GM18873 (cell line): ENCODE results near the gene SV2C.

Experiments used
- ATAC-seq: cut with Tn5 transposase; IDR thresholded peaks from one replicate; pipeline ENCODE4 v1.9.1; 2021; ENCODE audit warnings: mild to moderate bottlenecking, moderate library complexity, moderate number of reproducible peaks; ENCODE audit not compliant: unreplicated experiment, low FRiP score

The SV2C gene

DNA sequence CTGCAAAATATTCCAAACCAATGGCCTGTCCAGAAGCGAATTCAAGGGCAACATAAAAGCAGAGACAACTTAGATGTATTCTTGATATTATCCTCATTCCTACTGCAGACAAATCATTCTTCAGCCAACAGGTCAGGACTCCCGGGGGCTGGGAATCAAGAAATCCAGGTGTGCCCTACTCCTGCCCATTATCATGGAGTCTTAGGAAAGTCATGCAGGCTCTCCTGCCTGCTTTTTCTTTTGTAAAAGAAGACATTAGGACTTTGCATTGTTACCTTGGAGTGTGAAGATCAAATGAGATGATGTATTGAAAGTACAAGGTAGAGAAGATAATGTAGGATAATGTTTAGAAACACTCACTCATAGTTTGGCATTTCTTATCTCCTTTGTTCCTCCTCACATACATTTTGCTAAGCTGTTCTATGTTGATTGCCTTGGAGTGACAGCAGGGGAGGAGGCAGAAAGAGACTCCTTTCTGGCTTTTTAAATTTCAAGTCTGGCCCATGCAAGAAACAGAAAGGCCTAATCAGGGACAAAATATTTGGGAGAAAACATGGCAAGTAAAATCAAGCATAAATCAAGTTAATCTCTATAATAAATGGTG is 113.8 kb downstream of the SV2C start:
- ATAC-seq = no peak

DNA sequence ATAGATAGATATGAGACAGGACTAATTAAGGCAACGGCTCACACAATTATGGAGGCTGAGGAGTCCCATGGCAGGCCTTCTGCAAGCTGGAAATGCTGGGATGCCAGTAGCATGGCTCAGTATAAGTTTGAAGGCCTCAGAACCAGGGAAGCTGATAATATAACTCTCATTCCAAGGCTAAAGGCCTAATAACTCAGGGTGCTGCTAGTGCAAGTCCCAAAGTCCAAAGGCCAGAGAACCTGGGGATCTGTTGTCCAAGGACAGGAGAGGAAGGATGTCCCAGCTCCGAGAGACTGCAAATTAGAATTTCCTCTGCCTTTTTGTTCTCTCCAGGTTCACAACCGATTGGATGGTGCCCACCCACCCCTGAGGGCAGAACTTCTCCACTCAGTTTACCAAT is 114.5 kb downstream of the SV2C start:
- ATAC-seq = no peak

DNA sequence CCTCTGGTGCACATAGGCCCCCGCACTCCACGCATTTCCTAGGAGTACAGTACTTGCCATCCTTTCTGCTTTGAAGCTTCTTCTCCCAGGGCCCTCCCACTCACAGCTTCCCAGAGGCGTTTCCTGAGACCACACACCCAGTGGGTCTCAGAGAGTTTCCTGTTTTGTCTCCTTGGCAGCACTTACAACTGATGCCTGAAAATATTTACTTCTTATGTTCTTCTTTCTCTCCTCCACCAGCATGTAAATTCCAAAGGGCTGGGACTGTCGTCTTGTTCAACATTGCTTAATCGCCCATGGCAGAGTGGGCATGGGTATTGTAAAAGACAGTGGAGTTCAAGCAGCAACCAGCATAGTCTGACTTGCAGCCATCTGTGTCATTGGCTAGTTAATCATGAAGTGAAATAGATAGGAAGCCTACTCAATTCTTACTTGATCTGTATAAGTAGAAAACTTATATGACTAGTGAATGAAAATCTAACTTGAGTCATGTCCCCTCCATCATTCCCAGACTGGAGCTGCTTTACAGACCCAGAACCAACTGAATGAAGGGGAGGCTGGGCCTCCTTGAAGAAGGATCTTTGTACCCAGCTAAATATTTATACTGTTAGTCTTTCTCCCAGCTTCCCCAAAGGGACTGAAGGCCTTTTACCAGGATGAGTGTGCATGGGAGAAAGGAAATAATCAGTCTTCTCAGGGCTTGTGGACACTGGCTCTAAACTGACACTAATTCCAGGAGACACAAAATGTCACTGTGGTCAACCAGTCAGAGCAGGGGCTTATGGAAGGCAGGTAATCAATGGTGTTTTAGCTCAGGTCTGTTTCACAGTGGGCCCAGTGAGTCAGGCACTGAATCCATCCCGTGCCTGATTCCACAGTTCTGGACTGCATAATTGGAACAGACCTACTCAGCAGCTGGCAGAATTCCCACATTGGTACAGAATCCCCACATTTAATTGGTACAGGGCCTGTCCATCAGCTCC is 116.4 kb downstream of the SV2C start:
- ATAC-seq = no peak

DNA sequence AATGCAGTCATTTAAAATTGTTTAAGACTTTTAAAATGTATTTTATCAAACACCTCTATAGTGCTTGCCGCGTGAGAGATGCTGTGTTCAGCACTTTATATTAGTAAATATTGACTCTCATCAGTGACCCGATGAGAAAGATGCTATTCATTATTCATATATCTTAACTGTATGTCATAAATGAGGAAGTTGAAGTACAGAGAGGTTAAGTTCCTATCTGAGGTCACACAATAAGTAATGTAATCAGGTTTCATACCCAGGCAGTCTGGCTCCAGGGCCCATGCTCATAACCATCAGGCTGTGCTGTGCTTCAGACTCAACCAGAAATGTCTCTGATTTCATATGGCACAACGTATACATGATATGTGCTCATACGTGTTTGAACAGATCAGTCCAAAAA is 119.0 kb downstream of the SV2C start:
- no peak for ATAC-seq

DNA sequence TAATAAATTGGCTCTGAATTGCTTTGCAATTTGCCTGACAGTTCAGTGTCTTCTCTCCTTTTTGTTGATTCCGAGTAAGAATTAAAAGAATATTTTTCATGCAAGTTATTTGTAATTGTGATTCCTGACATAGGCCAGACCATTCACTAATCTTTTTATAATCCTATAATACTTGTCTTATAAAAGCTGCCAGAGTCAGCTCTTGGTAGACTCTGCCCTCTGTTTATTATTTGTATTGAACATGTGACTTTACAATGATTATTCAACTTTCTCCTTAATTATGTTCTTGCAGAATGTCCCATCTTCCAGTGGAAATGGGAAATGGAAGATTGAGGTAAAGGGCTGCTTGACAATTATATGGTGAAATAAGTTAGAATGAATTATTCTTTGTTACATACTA is 121.0 kb downstream of the SV2C start:
- no peak for ATAC-seq

DNA sequence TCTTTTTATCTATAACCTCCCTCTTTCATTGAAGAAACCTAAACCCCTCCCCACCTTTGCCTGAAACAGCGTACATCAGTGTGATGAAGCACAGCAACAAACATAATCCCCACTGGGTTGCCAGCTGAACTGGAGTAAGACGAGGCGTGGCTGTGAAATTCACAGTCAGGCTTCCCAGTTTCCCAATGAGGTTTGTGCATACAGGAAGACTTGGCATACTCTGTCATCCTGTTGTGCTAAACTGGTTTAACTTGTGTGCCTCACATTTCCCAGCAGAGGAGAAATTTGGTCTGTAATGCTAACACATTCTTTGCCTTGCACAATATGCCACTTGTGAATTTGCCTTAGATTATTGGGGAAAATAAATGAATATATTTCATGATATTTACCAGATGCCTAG is 121.5 kb downstream of the SV2C start:
- no peak for ATAC-seq

DNA sequence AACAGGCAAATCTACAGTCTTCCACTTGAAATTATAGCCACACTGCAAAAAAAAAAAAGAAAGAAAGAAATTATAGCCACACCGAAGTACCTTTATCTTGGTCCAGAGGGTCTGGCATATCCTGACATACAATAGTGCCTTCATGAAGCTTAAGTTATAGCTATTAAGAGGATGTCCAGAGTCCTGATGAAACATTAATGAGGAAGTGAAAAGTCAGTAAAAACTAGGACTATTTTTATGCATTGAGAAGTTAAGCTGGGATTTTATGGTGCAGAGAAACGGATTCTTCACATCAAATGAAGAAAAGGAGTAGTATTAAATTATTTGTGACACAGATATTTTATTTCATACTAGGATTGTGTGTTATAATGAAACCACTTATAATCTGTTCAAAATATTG is 123.9 kb downstream of the SV2C start:
- ATAC-seq = no peak

DNA sequence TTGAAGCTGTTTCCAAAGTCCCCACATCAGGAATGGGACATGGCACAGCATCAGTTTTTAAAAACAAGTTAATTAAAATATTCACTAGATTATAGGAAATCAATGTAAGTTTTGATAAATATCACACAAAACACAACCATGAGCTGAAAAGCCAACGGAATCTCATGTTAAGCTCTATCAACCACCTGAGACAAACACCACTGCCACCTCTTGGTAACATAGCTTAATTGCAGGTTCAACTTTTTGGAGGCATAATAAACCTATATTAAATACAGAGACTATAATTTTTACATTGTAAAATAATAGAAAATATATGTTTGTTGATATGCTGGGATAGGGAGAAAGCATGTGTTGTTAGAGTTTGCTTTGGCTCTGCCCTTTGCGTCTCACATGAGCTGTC is 126.1 kb downstream of the SV2C start:
- no peak for ATAC-seq

DNA sequence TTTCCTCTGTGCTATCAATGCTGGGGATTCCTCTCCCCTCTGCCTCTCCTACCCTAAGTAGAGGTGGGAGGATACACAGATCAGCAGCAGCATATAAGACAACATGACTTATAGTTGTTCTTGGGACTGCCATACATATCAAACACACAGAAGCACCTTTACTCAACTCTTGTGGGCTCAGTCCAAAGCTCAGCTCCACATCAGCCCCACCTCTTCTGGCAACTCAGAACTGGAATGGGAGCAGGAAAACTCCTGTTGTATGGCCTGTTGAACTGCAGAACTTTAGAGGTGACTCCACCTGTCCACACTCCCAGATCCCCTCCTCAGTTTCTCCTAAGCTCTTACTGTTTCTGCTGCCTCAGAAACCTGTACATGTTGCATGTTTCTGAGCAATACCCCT is 127.8 kb downstream of the SV2C start:
- ATAC-seq = no peak

DNA sequence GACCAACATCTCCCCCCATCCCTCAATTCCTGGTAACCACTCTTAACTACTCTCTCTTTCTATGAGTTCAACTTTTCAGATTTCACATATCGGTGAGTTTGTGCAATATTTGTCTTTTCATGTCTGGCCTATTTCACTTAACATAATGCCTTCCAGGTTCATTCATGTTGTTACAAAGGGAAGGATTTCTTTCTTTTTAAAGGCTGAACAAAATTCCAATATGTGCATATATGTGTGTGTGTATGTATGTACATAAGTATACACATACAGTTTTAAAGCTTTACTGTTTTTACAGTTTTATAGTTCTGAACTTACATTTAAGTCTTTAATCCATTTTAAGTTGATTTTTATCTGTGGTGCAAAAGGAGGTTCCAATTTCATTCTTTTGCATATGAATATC is 130.7 kb downstream of the SV2C start:
- ATAC-seq = no peak

DNA sequence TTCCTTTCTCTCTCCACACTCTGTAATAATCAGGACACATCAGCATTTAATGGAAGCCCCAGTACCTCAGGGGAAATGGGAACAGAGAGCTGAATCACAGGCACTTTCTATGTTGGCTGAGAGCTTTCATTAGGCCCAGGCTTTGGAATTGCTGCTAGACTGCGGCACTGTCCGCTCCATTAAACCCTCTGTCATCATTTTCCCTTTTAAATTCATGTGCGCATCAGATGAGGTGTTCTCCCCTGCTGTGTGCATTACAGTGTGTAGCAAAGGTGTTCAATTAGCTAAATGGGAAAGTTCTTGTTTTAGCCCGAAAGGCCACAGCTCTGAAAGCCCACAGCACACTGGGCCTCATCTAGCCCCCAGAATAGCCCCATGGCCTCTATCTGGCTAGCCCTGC is 133.6 kb downstream of the SV2C start:
- no peak for ATAC-seq

DNA sequence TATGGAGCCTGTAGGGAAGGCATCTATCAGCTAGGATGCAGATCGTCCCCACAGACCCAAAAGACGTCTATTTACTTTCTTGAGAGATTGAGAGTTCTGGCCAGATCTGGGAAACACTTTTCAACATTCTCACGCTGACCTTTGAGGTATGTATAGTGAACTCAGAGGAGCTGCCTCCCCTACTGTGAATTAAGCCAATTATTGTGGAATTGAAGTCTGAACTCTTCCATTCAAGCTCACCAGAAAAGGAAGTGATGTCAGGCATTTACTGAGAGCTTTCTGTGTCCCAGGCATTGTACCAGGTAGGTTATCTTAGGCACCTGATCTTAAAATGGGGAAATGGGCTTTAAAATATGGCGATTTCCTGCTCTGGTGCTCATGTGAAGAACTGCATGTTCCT is 136.5 kb downstream of the SV2C start:
- ATAC-seq = no peak

DNA sequence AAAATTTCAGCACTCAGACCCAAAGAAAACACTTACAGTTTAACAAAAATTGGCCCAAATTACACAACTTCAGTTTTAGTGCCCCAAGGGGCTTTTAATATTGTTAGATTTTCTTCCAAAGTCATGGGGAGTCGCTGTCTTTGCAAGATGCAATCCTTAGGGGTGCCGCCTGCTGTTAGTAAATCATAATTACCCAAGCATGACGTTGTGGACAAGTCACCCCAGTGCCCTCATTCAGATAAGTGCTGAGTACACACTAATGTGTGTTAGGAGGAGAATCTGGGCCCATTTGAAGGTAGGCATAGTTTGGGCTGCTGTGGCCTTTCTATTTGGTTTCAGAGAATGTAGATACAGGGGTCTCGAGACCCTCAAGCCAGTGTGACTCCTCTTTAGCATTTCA is 138.1 kb downstream of the SV2C start:
- no peak for ATAC-seq

DNA sequence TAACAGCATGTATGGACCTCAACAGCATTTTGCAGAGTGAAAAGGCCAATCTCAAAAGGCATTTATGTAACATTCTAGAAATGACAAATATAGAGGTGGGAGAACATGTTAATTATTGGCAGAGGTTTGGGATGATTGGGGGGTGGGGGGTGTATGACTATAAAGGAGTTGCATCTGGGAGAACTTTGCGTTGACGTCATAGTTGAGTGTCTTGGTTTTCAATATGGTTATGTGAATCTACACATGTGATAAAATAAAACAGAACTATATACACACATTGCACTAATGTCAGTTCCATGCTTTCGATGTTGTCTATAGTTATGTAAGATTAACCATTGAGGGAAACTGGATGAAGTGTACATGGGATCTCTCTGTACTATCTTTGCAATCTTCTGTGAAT is 139.1 kb downstream of the SV2C start:
- ATAC-seq = no peak

DNA sequence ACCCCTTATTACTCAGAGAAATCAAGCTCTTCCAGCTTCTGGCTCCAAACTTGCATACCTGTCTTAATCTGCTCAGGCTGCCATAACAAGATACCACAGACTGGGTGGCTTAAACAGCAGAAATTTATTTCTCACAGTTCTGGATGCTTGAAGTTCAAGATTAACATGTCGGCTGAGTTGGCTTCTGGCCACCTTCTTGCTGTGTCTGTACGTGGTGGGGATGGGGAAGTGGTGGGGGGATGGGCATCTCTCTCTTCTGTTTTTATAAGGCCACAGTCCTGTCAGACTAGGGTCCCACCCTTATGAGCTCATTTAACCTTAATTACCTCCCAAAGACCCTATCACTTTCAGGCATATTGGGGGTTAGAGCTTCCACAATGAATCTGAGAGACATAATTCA is 140.5 kb downstream of the SV2C start:
- ATAC-seq = no peak

DNA sequence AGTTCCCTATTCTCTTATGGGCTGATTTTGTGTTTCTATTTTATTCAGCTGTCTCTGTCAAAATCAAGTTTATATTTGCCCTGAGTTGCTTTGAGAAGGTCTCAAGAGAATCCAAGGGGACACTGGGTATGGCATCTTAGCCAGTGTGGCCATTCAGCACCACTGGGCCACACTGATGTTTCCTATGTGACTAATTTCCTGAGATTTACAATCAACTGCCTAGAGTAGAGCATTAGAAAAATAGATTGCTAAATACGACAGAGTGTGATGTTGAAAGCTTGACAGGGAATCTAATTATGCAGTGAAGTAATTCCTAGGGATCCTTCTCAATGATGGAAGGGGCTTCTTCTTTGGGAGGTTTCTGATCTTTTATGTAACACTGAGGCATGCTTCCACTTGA is 141.7 kb downstream of the SV2C start:
- ATAC-seq = no peak

DNA sequence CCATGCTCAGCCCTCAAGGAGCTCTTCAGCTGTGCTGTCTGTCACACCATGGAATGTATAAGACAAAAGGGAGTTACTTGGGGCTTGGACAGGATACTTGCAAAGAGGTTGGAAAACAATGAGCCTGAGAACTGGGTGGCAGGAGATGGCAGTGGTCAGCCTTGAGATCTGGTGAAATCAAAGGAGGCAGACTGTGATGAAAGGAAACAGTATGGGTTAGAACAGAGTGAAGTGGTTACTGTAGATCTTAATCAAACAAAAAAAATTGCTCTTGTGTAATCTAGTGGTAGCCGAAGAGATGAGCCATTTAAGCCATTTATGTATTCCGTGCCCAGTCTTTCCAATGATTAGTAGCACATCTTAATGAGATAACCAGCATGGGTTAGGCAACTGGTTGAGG is 142.2 kb downstream of the SV2C start:
- no peak for ATAC-seq

DNA sequence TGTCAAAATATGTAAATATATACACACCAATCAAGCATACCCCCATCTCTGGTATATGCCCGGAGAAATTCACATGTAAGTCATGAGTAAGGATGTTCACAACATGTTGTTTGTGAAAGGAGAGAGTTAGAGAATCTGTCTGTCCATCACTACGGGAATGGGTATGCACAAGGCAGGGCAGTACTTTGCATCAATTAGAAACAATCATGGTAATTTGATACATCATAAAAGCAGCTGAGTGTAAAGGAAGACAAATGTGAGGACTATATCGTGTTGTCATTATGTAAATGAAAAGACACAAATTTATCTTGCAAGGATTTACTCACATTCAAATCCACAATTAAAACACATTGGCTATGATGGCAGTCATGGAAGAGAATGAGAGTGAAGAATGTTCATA is 146.7 kb downstream of the SV2C start:
- no peak for ATAC-seq

DNA sequence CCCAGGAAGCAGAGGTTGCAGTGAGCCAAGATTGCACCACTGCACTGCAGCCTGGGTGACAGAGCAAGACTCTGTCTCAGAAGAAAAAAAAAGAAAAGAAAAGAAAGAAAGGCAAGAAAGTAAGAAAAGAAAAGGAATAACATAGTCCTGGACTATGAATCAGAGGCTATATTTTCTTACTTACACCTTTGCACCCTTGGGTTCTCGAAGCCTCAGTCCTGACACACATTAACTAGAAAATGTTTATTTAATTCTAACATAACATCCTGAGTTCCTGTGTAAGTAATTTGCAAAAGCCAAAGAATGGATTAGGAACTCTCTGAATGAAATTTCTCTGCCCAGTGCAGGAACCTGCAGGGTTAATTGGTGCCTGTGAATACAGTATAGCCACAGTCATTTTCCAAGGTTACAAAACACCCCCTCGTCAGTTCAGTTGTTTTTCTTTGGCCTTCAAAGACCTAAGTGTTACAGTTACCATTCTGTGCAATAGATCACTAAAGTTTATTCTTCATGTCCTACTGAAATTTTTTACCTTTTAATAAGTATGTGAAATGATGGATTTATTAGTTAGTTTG is 147.6 kb downstream of the SV2C start:
- ATAC-seq = no peak

DNA sequence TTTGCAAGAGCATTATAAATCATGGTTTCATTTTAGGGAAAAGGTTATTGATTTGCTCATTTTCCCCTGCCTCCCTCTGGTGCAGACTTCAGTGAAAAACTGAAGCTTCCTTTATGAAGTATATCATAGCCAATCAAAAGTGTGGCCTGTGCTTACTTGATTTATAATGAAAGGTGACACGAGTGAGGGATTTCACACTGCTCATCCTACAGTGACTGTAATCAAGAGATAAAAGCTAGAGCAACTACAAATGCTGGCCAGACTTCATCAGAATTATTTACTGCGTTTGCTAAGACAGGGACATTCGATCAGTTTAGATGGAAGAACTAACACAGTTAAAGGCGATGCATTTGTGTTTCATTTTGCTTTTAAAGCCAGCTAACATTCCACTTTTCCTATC is 151.5 kb downstream of the SV2C start:
- no peak for ATAC-seq

DNA sequence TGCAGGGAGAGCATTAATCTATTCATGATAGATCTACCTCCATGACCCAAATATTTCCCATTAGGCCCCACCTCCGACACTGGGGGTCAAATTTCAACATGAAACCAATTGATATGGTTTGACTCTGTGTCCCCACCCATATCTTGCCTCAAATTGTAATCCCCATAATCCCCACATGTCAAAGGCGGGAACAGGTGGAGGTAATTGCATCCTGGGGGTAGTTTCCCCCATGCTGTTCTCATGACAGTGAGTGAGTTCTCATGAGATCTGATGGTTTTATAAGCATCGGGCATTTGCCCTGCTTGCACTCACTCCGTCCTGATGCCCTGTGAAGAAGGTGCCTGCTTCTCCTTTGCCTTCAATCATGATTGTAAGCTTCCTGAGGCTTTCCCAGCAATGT is 153.5 kb downstream of the SV2C start:
- no peak for ATAC-seq

DNA sequence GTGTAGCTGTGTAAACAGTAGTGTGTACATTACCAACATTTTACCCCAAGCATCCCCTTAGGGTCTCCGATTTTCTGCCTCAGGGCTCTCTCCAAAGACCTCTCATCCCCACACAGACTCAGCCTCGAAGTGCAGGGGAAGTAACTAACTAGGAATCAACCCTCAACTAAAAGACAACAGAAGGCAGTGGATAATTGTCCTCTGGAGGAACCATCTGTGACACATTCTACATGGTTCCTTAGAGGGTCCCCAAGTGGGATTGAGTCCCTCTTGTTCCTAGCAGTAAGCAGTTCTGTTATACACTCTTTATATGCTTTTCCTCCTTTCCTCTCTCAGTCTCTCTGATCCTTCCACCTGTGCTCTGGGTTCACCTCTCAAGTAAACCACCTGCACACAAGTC is 157.2 kb downstream of the SV2C start:
- ATAC-seq = no peak
